Stimulated activated CD4-positive, alpha-beta T cell treated with anti-CD3 and anti-CD28 coated beads, Interleukin-4, amount 100 ng/mL, for 24 hours (primary cell): ENCODE measurements around the gene GSX2.
A peak's percentile ranks its signal among the peaks of the same experiment; 100 is the strongest.
"Not testable (repeated sequence)": the region's sequence is repeated elsewhere in the genome, so short reads cannot be mapped to it uniquely, and the experiment has no call there.

Source experiments
- DNase-seq: peaks from one replicate; pipeline ENCODE4 v3.0.0-alpha.2; 2020

The GSX2 gene

DNA sequence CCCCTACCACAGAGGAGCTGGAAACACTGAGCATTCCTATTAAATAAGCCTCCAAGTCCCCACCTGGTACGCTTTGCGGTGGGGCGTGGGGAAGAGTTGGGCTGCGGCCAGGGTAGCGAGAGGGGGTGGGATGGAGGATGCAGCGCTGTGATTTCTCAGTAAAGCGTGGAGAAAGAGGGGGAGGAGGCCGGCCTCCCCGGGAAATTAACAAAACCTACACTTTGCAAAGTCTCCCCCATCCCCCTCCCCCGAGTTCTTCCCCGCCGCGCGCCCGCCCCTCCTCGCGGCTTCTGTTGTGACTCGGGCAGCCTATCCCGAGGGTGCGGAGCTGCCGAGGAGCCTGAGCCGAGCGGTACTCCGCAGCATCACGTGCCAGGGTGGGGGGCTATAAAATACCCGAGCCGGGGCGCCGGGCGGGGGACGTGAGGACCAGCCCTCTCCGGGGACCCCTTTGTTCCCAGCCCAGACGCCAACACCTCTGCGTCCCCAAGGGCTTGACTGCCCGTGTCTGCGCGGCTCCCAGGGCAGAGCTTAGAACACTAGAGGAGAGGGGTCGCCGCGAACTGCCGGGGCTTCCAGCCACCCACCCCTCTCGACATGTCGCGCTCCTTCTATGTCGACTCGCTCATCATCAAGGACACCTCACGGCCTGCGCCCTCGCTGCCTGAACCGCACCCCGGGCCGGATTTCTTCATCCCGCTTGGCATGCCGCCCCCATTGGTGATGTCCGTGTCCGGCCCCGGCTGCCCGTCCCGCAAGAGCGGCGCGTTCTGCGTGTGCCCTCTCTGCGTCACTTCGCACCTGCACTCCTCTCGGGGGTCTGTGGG lies at the start of gene GSX2:
Gene GSX2 (plus strand): TSS at position 416 of the 827 bp plus-strand sequence. CDS start 182 bp downstream, at position 598.
- DNase-seq: no peak

DNA sequence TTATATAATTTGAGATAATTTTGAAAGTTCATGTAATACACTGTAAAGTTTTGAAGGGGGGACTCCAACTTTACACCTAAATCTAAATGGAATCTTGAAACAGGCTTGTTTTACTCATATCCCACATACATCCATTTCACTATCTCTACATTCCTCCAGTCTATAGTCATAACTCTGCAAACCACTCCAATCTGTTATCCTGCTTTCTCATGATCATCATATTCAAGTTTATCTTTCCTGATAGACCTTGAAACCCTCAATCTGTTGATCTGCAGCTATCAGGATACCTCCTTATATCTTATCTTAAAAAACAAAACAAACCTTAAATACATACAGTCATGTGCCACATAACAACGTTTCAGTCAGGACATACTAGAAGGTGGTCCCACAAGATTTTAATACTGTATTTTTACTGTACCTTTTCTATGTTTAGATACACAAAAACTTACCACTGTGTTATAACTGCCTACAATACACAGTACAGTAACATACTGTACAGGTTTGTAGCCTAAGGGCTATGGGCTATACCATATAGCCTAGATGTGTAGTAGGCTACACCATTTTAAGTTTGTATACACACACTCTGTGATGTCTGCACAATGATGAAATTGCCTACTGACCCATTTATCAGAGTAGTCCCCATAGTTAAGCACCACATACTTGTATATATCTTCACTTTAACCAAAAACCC lies 49.6 kb upstream of the GSX2 start:
- no peak for DNase-seq

DNA sequence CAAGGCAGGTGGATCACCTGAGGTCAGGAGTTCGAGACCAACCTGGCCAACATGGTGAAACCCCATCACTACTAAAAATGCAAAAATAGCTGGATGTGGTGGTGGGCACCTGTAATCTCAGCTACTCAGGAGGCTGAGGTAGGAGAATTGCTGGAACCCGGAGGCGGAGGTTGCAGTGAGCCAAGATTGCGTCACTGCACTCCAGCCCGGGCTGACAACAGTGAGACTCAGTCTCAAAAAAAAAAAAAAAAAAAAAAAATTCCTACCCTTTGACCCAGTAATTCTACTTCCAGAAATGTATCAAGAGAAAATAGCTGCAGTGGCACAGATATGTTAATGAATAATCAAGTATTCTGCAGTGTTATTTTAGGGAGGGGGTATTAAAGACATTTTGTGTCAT lies 46.6 kb upstream of the GSX2 start:
- not testable (repeated sequence) for DNase-seq

DNA sequence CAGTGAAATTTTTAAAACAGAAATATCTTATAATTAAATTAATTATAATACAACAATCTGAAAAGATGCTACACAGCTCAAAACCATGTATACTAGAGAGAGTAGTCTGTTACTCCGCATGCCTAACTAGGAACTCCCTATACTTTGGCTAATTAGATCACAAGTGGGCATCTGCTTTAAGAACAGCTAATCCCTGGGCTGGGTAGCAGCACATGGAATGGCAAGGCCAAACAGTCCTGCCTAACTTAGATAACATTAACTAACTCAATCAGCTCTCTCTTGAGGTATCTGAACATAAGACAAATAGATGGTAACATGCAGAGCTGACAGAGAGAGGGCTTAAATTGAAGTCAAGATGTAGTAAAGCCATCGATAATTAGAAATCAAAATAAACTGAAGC lies 45.5 kb upstream of the GSX2 start:
- DNase-seq: no peak

DNA sequence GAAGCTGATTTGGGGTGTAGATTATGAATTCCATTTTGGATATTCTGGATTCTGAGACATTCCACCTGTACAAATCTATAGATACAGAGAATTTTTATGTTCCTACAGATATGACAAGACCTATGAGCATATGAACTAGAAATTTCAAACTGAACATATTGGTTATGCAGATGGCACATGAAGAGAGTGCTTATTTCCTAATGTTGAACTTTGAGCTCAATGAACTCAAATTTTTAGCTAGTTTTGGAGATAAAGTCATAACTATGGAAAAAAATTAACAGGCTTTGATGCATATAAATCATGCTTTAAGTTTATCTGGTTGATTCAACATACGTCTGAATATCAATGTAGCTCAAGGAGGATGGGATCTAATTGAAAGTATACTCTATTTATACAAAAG lies 44.5 kb upstream of the GSX2 start:
- DNase-seq: no peak

DNA sequence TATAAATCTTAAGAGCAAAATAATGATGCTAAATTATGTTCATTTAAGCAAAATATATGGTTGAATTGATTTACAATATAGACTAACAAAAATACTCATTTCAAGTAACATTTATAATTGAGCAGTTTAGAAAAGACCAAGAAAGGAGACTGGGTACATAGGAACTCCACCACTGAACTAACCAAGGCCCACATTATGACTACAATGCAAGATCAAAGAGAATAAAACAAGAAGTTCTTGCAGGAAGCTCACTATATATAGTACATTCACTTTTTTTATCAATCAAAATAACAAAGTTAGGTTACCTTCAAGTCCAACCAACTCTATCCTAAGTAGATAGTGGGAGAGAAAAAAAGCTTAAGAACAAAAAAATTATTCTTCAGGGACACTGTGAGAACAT lies 43.6 kb upstream of the GSX2 start:
- no peak for DNase-seq

DNA sequence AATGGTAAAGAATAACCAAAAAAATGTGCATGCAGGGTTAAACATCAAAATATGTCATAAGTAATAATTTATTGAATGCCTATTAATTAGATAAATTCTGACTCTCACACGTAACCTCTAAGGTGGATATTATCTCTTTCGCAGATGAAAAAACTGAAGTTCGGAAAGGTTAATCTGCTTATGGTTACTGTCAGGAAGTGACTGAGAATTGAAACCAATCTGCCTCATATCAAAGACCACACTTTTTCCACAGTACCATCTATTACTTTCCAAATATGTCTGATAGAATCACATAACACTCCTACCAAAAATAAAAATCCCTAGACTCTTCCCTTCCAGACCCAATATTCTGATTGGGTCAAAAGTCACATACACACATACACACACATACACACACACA lies 41.8 kb upstream of the GSX2 start:
- DNase-seq: no peak

DNA sequence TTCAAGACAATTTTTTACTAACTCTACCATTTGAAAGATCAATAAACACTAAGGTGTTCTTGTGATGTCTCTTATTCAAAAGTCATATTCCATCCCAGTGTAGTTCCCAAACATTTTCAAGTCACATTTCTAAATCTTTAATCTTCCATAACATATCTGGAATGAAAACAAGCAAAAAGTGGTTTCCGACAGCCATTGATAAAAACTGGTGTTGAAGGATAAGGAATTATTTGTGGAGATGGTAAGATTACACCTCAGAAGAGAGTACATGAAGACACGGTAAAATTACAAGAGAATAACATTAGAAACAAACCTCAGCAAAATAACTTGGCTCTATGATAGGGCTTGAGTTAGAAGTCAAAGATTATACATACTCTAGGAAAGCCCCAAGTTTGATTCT lies 39.8 kb upstream of the GSX2 start:
- DNase-seq: no peak

DNA sequence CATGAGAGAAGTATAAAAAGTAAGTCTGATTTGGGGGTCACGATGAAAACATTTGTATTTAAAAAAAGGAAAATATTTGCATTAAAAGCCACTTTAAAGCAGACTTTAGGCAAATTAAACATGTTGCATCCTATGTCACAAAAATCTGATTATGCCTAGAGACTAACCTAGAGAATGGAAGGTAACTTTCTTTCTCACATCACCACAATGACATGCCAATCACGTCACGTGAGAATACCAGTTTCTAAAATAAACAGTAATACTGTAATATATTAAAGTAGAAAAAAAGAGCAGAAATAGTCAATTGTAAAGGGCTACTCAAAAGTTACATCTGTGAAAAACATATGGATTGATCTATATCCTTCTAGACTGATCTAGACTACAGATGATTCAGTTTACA lies 38.9 kb upstream of the GSX2 start:
- no peak for DNase-seq

DNA sequence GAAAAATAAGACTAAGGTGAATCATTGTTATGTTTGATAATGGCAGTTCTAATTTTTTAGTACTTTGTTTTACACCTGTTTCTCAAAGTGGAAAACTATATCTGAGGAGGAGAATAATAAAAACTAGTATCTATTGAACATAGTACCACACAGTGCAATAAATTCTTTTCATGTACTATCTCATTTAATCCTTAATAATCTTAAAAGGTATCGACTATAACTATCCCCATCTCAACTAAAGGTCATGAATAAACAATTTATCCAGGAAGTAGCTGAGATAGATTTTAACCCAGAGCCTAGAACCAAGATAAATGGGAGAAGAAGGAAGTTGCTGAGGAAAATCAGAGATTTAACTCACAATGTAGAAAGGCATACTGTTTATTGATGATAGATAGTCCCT lies 38.1 kb upstream of the GSX2 start:
- DNase-seq: no peak

DNA sequence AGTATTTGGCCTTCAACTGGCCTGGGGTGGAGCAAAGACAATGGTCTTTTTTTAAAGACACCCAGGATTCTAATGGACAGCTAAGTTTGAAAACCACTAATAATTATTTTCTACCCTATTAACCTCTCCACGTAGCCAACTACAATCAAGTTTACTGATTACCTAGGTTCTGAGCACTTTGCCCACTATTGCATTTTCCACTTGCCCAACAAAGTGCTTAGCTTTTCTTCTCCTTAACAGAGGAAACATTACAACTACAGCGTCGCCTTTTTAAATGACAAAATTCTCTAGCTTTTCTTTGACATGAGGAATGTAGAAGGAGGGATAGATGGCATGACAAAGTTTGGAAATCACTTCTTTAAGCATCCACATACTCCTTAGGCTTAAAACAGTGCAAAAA lies 37.6 kb upstream of the GSX2 start:
- DNase-seq: no peak

DNA sequence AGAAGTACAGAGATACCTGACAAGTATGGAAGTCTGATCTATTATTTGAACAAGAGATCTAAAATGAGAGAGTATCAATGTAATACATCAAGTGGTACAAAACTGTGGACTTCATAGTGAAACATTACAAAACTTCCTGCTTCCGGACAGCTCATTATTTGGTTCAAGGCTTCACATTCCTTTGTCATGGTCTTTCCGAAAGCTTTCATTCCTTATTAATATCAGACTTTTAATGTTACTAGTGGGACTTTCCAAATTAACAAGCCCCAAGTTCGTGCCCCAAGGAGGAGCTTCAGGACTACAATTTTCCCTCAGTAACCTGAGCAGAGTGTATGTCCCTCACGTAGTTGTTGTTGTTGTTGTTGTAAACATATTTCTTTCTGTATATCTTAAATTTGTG lies 36.7 kb upstream of the GSX2 start:
- peak; percentile 22 for DNase-seq

DNA sequence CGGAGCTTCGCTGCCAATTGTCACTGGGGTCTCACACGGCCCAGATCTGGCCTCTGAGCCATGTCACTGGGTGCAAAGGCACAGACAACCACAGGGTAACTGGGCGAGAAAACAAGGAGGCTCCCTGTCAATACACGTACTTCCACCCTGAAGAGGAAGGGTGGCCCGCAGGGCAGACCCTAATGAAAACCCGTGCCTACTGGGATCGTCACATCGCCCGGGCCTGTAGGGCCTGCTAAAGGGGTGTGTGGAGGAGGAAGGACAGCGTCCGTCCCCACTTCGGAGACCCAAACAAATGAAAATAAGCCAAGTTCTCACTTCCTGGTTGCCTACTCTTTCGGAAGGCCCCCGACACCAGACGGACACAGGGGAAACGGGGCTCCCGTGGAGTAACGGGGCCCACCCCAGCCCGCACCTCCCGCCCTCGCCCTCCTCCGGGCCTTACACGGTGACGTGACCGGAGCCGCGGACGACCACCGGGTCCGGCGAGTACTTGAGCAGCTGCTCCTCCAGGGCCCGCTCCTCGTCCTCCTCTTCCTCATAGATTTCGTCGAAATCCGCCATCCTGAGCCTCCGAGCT lies 36.1 kb upstream of the GSX2 start:
- peak; percentile 32 for DNase-seq

DNA sequence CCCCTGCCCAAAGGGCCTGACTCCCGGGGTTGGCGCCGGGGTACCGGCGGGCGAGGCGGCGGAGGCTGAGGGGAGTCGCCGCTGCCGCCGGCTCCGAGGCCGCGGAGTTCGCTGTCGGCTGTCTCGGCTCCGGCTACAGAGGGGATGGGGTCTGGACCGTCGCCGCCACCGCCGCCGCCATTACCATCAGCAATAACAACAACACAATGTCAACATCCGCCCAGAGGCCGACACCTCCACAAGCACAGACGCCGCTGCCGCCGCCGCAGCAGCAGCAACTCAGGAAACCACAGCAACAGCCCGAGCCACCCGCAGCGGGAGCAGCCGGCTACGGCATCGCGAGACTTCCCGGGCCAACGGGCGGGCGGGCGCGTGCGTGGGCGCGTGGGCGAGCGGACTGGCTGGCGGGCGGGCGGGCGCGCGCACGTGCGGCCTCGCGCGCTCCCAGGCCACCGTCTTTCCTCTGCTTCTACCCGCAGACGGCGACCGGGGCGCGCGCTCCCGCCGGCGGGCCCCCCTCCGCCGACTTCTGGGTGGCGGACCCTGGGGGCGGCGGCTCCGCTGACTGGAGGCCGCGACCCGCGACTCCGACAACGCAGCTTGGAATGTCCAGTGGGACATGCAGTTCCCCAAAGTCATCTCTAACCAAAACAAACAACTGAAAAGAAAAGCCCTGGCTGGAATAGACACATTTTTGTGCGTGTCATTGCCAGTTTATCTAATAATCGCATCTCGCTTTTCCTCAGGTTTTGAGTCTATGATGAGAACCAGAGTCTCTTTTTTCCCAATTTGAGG lies 35.4 kb upstream of the GSX2 start, which contains the start of gene CHIC2:
Gene CHIC2 (minus strand): TSS at position 289 of the 795 bp plus-strand sequence. CDS start 305 bp downstream, outside the sequence.
- DNase-seq: peak; percentile 95

DNA sequence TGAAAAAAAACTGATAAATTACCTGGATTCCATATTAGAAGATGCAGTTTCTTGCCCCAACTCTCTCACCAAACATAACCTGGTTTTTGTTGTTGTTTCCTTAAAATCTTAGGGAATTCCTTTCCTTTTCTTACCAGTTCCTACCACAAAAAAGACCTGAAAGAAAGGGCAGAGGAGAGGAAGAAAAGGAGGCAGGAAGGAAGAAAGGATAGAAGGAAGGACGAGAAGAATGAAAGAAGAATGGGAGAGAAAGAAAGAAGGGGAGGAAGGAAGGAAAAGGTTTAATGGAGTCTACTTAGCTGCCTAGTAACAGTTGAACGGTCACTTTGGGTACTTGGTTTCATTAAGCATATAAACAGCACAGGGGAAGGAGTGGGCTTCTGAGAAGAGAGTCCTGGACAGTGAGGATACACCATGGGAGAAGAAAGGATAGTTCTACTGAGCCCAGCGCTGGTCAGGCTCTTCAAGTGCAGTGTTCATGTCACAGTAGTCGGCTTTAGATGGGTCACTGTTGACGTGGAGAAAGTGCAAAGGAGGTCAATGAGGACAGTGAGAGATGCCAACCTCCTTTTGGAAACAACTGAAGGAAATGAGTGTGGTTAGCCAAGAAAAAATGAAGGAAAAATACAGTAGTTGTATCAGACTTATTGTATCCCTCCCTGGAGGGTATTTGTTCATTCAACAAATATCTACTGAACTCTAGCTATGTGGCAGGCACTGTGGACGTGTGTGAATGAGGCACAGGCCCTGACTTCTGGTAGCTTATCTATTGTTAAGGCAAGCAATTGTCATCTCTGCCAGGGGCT lies 34.5 kb upstream of the GSX2 start:
- no peak for DNase-seq

DNA sequence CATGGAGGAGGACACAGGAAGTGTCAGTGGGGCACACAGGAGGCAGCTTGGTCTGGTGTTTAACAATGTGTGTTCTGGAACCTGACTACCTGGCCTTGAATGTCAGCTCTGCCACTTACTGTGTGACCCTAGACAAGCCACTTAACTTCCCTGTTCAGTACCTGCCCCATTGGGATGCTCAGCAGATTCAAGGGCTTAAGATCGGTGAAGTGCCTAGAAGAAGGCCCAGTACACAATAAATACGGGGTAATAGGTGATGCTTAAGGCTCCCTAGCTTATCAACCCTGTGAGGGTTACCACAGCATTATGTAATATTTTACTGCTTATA lies 33.9 kb upstream of the GSX2 start:
- DNase-seq: no peak

DNA sequence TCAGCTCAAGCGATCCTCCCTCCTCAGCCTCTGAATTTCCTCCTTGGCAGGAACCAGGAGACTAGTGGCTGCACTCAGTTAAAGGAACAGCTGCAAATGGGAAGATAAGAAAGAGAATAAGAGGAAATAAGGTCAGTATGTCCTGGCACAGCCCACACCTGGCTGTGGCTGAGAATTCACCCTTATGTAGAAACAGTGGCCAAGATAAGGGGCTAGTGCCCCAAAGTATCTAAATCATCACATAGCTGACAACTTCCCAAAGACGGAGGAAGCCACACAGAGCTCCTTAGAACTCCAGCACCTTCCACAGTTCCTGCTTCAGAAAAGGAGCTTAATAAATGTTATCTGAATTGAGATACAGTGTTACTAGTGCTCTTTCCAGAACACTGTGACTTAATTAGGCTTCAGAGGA lies 33.2 kb upstream of the GSX2 start:
- no peak for DNase-seq

DNA sequence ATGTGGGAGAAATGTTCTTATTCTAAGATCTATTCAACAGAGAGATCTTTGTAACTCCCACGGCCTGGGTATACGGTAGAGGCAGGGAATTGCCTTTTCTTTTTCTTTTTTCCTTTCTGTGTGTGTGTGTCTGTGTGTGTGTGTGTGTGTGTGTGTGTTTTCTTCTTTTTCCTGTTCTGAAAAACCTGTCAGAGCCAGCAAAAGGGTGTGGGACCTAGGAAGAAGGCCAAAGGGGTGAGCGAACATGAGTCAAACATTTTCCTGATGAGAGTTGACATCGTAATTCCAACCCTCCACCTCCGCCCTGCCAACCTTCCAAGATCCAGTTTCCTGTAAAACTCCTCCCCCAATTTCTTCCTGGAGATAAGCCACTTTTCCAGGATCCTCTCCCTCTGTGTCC lies 32.8 kb upstream of the GSX2 start:
- no peak for DNase-seq

DNA sequence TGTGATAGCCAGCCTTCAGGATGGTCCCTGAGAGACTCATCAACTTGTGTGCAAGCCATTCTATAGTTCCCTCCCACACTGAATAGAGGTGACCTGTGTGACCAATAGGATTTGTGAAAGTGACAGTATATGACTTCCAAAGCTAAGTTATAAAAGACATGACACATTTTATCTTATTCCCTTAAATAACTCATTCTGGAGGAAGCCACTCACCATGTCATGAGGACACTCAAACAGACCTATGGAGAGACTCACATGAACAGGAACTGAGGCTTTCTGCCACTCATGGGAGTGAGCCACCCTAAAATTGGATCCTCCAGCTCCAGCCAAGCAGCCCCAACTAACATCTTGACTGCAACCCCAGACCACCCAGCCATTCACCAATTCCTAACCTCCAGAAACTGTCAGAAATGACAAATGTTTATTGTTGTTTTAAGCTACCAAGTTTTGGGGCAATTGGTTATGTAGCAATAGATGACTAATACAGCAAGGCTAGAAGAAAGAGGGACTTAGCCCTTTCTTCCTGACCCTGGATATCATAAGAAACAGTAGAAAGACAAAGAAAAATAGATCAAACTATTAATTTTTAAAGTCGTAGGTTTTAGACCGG lies 26.6 kb upstream of the GSX2 start:
- DNase-seq: no peak

DNA sequence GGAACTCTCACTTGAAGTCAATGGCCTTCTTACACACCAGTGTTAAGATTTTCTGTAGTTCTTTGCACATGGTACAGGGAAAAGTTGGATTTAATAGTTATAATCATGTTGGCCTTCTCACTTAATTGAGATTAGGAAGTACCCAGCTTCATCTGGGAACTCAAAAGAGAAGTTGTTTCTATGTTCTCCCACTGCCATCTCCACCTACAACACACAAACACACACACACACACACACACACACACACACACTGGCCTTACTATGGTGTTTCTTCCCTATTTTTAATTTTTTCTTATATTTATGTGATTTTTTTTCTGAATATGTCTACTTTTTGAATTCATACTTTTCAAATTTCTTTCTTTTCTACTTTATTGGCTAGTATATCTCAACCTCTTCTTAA lies 25.6 kb upstream of the GSX2 start:
- DNase-seq: no peak

DNA sequence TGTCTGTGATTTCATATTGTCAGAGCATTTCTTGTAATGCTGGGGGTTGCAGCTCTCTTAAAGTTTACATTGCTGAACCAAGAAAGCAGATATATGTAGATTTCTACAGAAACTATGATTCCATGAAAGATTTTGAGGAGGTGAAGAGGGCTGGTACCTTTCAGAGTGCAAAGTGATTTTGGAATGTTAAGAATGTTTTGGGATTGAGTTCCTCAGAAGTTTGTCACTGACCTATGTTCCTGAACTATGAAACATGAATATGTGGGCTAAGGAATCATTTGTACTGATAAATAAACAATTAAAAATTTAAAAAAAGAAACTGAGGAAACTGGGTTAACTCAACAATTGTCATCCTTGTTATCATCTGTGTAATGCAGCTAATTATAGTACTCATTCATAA lies 23.3 kb upstream of the GSX2 start:
- DNase-seq: no peak

DNA sequence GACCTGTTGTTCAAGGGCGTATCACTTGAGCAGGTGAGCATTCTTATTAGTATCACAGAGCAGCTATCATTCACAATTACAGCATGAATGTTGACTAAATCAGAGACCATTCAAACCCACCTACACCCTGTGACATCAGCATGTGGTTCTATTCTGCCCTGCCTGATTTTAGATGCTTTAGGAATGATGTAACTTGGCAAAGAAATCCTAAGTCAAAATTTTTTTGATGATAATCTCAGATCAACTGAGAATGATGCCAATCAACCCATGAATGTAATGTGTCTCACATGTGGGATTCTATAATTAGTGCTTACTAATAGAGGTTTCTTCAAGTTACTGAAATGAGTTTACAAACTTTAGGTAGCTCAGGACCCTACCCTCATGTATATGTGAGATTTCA lies 22.2 kb upstream of the GSX2 start:
- no peak for DNase-seq
